Skeletal muscle tissue (tissue), 4 donors: ENCODE measurements around the gene TMBIM1. TPM values are rescaled to one million over a fixed set of nuclear protein-coding genes. Genes with fewer than 3 reads are reported as not detected.

ENCODE experiments used
- H3K27ac ChIP-seq: one replicate; pipeline ENCODE4 v1.7.0; 2013; ENCODE audit warnings: mild to moderate bottlenecking, low read depth, low read length, inconsistent platforms
- H3K27me3 ChIP-seq, 3 donors: one replicate each; pipeline ENCODE4 v1.7.0; 2013; ENCODE audit warnings: low read length in 3 of 3; ENCODE audit not compliant: control insufficient read depth in 3 of 3, insufficient read depth in 3 of 3
- H3K36me3 ChIP-seq, 3 donors: one replicate each; pipeline ENCODE4 v1.7.0; 2013; ENCODE audit warnings: low read length in 3 of 3; ENCODE audit not compliant: control insufficient read depth in 3 of 3, insufficient read depth in 3 of 3
- H3K4me1 ChIP-seq, 3 donors: one replicate each; pipeline ENCODE4 v1.7.0; 2013; ENCODE audit warnings: low read length in 3 of 3, mild to moderate bottlenecking in 3 of 3; ENCODE audit not compliant: control insufficient read depth in 3 of 3, insufficient read depth in 3 of 3
- H3K4me3 ChIP-seq, 3 donors: one replicate each; pipeline ENCODE4 v1.7.0; 2013; ENCODE audit warnings: low read length in 3 of 3
- H3K9ac ChIP-seq, 3 donors: one replicate each; pipeline ENCODE4 v1.7.0; 2013; ENCODE audit warnings: low read length in 3 of 3, mild to moderate bottlenecking in 3 of 3, moderate library complexity in 2 of 3, low read depth in 1 of 3
- H3K9me3 ChIP-seq, 3 donors: one replicate each; pipeline ENCODE4 v1.7.0; 2013; ENCODE audit warnings: low read length in 3 of 3; ENCODE audit not compliant: control insufficient read depth in 3 of 3
- total RNA-seq: library from RNA; depleted of rRNA; stranded (reverse); fragments of >200 nt; gene quantifications from one replicate; pipeline ENCODE4 v1.2.3, GENCODE V29; 2014
- donor health status: Osteomylitis.

TMBIM1 gene
- total RNA-seq, 1 donor from 2014 or later, result 109 TPM

DNA sequence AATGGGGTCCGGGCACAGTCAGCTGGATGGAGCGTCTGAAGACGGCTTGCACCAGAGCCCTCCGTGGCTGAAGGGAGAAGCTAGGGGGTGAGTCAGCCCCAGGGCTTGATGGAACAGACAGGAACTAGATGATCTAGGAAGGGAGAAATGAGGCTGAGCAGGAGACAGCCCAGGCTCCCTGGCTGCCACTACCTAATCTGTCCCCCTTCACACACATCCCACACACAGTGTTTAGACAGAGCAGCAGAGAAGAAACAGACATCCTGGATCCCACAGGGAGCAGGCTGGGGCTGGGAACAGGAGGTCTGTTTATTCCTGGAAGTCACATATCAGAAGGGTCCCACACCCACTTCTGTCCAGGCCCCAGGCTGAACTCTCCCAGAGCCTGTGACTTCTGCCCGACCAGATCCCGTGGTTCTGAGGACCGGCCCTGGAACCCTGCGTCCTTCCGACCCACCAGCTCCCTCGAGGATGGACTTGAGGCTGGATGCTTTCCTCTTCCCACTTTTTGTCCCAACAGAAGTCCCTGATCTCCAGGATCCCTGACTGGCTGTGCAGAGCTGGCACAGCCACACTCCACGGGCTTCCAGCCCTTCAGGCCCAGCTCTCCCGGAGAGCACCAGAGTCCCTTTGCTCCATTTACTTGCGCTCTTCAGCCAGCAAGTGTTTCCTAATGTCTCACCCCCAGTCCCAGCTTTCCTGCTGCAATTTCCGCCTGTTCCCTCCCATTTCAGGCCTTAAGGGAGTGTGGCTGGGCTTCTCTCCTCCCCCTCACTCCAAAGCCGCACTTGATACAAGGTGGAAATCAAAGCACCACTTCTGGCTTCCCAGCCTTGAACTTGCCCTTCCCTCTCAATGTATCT, 33.0 kb downstream of the TMBIM1 start:
- no peaks in the 10 kb centered on the region for H3K27me3 ChIP-seq
- no peaks in the 10 kb centered on the region for H3K9me3 ChIP-seq
- peaks cover 16 to 26% (median 22%) of the 10 kb centered on the region in 3 donors for H3K36me3 ChIP-seq
- peak overlapping the region; percentile 80 for H3K27ac ChIP-seq
- H3K4me3 ChIP-seq, result peak overlapping the region in 1 of 3 donors; percentile 23
- H3K9ac ChIP-seq, result peak overlapping the region; percentile 40 to 54 (median 43)
- H3K4me1 ChIP-seq, result peaks cover 22 to 61% (median 43%) of the 10 kb centered on the region in 3 donors

DNA sequence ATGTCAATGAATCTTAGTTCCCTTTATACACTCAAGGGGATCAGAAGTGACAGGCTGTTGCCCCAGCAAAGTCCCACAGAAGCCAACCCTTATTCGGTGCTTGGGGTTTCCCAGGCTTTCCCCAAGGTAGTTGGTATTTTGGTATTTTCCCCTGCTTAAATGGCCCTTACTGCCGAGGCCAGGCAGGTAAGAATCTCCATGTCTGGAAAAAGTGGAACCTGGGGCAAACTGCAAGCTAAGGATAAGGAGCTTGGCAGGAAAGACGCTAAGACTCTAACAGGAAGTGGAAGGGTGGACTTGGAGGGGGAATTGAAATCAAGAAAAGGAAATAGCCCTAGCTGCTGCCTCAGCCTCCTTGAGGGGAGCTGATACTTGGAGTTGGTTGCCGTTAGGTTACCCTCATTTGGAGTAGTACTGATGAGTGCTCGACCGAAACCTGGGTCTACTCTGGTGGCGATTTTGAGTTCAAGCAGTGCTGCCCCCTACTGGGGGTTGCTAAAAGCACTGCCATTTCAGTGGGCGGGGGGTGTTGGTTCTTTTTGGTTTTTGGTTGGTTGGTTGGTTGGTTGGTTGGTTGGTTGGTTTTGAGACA, 34.8 kb downstream of the TMBIM1 start:
- no peaks in the 10 kb centered on the region for H3K27me3 ChIP-seq
- peak overlapping the region; percentile 46 for H3K27ac ChIP-seq
- H3K9ac ChIP-seq, result no peak overlapping the region
- H3K4me3 ChIP-seq, result no peak overlapping the region
- peaks cover 40 to 67% (median 57%) of the 10 kb centered on the region in 3 donors for H3K4me1 ChIP-seq
- no peaks in the 10 kb centered on the region for H3K9me3 ChIP-seq
- peaks cover 22 to 34% (median 31%) of the 10 kb centered on the region in 3 donors for H3K36me3 ChIP-seq

DNA sequence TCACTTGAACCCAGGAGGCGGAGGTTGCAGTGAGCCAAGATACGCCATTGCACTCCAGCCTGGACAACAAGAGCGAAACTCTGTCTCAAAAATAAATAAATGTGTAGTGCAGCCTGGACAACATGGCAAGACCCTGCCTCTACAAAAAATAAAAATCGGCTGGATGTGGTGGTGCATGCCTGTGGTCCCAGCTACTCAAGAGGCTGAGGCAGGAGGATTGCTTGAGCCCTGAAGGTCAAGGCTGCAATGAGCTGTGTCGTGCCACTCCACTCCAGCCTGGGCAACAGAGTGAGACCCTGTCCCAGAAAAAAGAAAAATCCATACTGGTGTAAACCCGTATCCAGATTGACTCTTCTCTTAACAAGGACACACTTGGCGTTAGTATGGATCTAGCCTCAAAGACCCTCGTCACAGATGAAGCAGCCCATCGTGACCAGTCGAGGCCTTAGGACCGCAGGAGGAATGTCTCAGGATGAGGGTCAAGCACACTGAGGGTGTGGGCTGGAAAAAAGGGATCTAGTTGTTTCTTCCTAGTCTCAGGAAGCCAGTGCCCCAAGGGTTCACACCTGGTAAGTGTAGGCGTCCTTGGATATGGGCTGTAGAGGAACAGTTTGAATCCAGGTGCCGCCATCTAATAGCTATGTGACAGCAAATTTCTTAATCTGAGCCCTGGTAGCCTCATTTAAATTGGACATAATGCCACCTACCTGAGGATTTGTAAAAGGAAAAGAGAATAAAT, 35.5 kb downstream of the TMBIM1 start:
- no peak overlapping the region for H3K4me3 ChIP-seq
- H3K27me3 ChIP-seq, result no peaks in the 10 kb centered on the region
- peaks cover 46 to 67% (median 57%) of the 10 kb centered on the region in 3 donors for H3K4me1 ChIP-seq
- H3K9me3 ChIP-seq, result no peaks in the 10 kb centered on the region
- H3K9ac ChIP-seq, result no peak overlapping the region
- H3K36me3 ChIP-seq, result peaks cover 26 to 40% (median 38%) of the 10 kb centered on the region in 3 donors
- peak overlapping the region; percentile 46 for H3K27ac ChIP-seq

DNA sequence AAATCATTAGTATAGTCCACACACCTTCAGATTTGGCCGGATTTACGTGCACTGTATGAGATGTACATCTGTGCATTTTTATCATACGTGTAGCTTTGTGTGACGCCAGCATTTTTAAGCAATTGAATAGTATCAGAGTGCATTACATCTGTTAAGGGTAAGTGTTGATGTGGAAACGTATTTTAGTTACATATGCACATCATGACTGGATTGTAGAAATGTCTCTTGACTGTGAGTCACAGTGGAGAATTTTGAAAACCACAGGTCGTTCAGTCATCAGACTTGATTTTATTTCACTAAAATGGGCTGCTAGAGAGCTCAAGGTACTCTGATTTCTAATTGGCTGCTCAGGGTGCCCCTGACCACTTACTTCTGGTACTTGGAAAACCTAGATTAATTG, 36.9 kb downstream of the TMBIM1 start:
- no peak overlapping the region for H3K4me3 ChIP-seq
- H3K27me3 ChIP-seq, result no peaks in the 10 kb centered on the region
- H3K9ac ChIP-seq, result no peak overlapping the region
- H3K9me3 ChIP-seq, result no peaks in the 10 kb centered on the region
- peaks cover 41 to 57% (median 48%) of the 10 kb centered on the region in 3 donors for H3K4me1 ChIP-seq
- H3K27ac ChIP-seq, result no peak overlapping the region
- H3K36me3 ChIP-seq, result peaks cover 35 to 51% (median 51%) of the 10 kb centered on the region in 3 donors

DNA sequence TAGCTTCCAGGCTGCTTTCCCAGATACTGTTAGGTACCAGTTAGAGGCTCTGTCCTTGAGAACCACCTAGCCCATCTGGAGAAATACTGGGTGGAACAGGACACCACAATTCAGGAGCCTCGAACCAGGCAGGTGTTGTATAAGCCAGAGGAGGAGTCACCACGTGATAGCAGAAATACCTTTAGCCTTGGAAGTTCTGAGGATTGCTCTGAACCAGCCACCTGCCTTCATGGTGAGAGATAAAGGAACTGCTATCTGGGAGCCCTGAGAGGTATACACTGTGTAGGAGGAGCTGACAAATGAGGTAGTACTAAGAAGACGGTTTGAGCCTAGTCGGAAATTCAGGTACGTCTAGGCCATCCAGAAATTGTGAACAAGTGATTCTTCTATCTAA, 39.1 kb downstream of the TMBIM1 start:
- peak overlapping the region; percentile 62 for H3K27ac ChIP-seq
- peak overlapping the region in 2 of 3 donors; percentile 33 to 73 for H3K9ac ChIP-seq
- no peak overlapping the region for H3K4me3 ChIP-seq
- H3K36me3 ChIP-seq, result peaks cover 55 to 72% (median 71%) of the 10 kb centered on the region in 3 donors
- no peaks in the 10 kb centered on the region for H3K27me3 ChIP-seq
- no peaks in the 10 kb centered on the region for H3K9me3 ChIP-seq
- peaks cover 25 to 36% (median 27%) of the 10 kb centered on the region in 3 donors for H3K4me1 ChIP-seq

DNA sequence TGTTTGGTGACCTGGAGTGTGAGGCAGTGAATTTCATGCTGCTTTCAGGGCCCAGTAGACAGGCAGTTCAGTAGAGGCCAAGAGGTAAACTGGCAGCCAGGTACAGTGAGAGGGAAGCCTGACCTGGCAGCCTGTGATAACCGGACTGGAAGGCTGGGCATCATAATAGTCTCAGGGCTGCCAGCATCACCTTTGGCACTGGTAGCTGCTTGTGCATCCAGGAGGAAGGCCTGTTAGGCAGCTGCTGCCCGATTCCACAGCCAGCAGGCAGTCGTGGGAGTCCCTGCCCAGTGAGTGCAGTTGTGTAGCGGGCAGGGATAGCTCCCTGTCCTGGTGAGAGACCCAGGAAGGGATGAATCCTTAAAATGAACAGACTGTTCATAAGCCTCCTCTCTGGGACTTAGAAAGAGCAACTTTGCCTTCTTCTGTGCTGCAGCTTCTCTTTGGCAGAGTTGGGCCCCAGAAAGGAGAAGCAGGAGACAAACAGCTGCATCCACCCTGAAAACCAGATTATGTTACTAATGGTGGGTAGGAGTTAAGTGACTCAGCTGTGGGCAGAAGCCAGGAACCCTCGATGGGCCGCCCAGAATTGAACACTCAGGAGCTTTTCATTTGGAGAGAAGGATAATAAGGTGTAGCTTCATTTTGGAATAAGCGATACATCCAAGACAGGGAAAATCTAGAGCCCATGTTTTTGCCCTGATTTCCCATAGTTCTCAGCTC, 39.6 kb downstream of the TMBIM1 start:
- no peaks in the 10 kb centered on the region for H3K9me3 ChIP-seq
- H3K9ac ChIP-seq, result peak overlapping the region in 2 of 3 donors; percentile 33 to 73
- H3K4me3 ChIP-seq, result no peak overlapping the region
- H3K27ac ChIP-seq, result peak overlapping the region; percentile 62
- no peaks in the 10 kb centered on the region for H3K27me3 ChIP-seq
- peaks cover 25 to 36% (median 27%) of the 10 kb centered on the region in 3 donors for H3K4me1 ChIP-seq
- H3K36me3 ChIP-seq, result peaks cover 61 to 78% (median 75%) of the 10 kb centered on the region in 3 donors

GRCh38 chr2:218249691-218250090, 42.6 kb downstream of the TMBIM1 start:
- no peak overlapping the region for H3K4me3 ChIP-seq
- no peak overlapping the region for H3K9ac ChIP-seq
- H3K9me3 ChIP-seq, result no peaks in the 10 kb centered on the region
- peaks cover 68 to 91% (median 86%) of the 10 kb centered on the region in 3 donors for H3K36me3 ChIP-seq
- H3K27ac ChIP-seq, result no peak overlapping the region
- H3K27me3 ChIP-seq, result no peaks in the 10 kb centered on the region
- peaks cover 27 to 37% (median 28%) of the 10 kb centered on the region in 3 donors for H3K4me1 ChIP-seq

DNA sequence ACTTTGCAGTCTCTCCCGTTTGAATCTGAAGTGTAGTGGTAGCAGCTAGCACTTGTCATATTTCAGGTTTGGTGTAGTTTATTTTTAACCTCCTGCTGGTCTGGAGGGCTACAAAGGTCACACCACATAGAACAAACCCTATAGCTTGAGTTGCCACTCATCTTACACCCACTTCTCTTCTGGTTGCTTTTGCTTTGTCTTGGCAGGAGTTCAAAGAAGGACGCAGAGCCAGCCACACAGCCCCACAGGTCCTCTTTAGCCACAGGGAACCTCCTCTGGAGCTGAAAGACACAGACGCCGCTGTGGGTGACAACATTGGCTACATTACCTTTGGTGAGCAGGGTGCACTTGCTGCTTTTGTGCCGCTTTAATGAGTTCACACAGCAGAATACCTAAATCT, 47.1 kb downstream of the TMBIM1 start:
- H3K4me3 ChIP-seq, result no peak overlapping the region
- no peak overlapping the region for H3K9ac ChIP-seq
- peaks cover 2 to 15% (median 3%) of the 10 kb centered on the region in 3 donors for H3K4me1 ChIP-seq
- no peaks in the 10 kb centered on the region for H3K9me3 ChIP-seq
- H3K27me3 ChIP-seq, result no peaks in the 10 kb centered on the region
- peaks cover 64 to 79% (median 72%) of the 10 kb centered on the region in 3 donors for H3K36me3 ChIP-seq
- H3K27ac ChIP-seq, result no peak overlapping the region

GRCh38 chr2:218244665-218245064, 47.6 kb downstream of the TMBIM1 start:
- no peaks in the 10 kb centered on the region for H3K9me3 ChIP-seq
- no peak overlapping the region for H3K27ac ChIP-seq
- H3K9ac ChIP-seq, result no peak overlapping the region
- peaks cover 61 to 79% (median 70%) of the 10 kb centered on the region in 3 donors for H3K36me3 ChIP-seq
- no peak overlapping the region for H3K4me3 ChIP-seq
- no peaks in the 10 kb centered on the region for H3K27me3 ChIP-seq
- peaks cover 2 to 15% (median 3%) of the 10 kb centered on the region in 3 donors for H3K4me1 ChIP-seq
